HEK293 (cell line): Measurements from ENCODE around the gene PPM1F.
A peak's percentile ranks its signal among the peaks of the same experiment; 100 is the strongest.

ENCODE experiments used
- CTCF ChIA-PET: fragments of 350-600 bp; formaldehyde crosslinking; extraction: SDS; loops from one replicate; lab custom pipeline; 2021; ENCODE audit warnings: antibody characterized with exemption; lab: Yijun Ruan, JAX
- POLR2A ChIA-PET: fragments of 300-600 bp; formaldehyde crosslinking; extraction: SDS; loops from one replicate; lab custom pipeline; 2020; ENCODE audit warnings: antibody characterized with exemption, inconsistent platforms; lab: Yijun Ruan, JAX
- H3K27ac ChIP-seq: fragments of 200-500 bp; sonication (Bioruptor generic); 2 replicates; pipeline ENCODE4 v1.5.1; 2014; ENCODE audit warnings: low read depth, low read length, control low read depth, inconsistent platforms; ENCODE audit errors: extremely low read depth
- H3K36me3 ChIP-seq, 2 experiments: fragments of 200-500 bp in 1 of 2; sonication (Bioruptor generic) in 1 of 2; 1 replicate in 1 of 2; 2 replicates in 1 of 2; pipeline ENCODE4 v1.5.1; 2014 to 2017; ENCODE audit warnings: inconsistent platforms in 2 of 2, low read length in 2 of 2; ENCODE audit not compliant: control insufficient read depth in 2 of 2, insufficient read depth in 1 of 2
- H3K4me1 ChIP-seq: fragments of 200-500 bp; sonication (Bioruptor generic); 2 replicates; pipeline ENCODE4 v1.5.1; 2014; ENCODE audit warnings: mild to moderate bottlenecking, low read length, inconsistent platforms; ENCODE audit not compliant: control insufficient read depth, insufficient read depth
- H3K4me3 ChIP-seq: 2 replicates; pipeline ENCODE4 v1.5.1; 2011; ENCODE audit warnings: low read depth, mild to moderate bottlenecking, control low read depth, low read length, moderate library complexity
- H3K9me3 ChIP-seq: fragments of 200-500 bp; sonication (Bioruptor generic); 2 replicates; pipeline ENCODE4 v1.5.1; 2014; ENCODE audit warnings: low read depth, low read length, inconsistent platforms; ENCODE audit not compliant: control insufficient read depth, insufficient read depth
- GLI2 ChIP-seq: fragments of 450-650 bp; formaldehyde crosslinking; IDR thresholded peaks from 2 replicates; pipeline ENCODE4; 2017; ENCODE audit warnings: missing biosample characterization, missing genetic modification characterization, low read depth, borderline replicate concordance
- GLIS2 ChIP-seq: fragments of 450-650 bp; formaldehyde crosslinking; IDR thresholded peaks from 2 replicates; pipeline ENCODE4 v1.5.1; 2016; ENCODE audit warnings: missing biosample characterization, missing genetic modification characterization
- KLF9 ChIP-seq: fragments of 450-650 bp; formaldehyde crosslinking; IDR thresholded peaks from 2 replicates; pipeline ENCODE4 v1.5.1; 2016; ENCODE audit warnings: missing biosample characterization, missing genetic modification characterization, low read depth
- MEIS1 ChIP-seq: sonication (generic); formaldehyde crosslinking; IDR thresholded peaks from 2 replicates; pipeline ENCODE4 v1.8.1; 2022; ENCODE audit warnings: missing genetic modification reagents, mild to moderate bottlenecking, borderline replicate concordance
- PRDM10 ChIP-seq: fragments of 450-650 bp; formaldehyde crosslinking; IDR thresholded peaks from 2 replicates; pipeline ENCODE4 v1.5.1; 2016; ENCODE audit warnings: missing biosample characterization, missing genetic modification characterization
- TCF7L2 ChIP-seq: IDR thresholded peaks from 2 replicates; pipeline ENCODE4 v1.6.1; 2011; ENCODE audit warnings: low read depth, mild to moderate bottlenecking, inconsistent platforms, low read length, moderate library complexity, borderline replicate concordance
- TRIM28 ChIP-seq: IDR thresholded peaks from 2 replicates; pipeline ENCODE4 v1.6.1; 2011; ENCODE audit warnings: low read length, control low read depth, borderline replicate concordance
- ZBTB21 ChIP-seq: fragments of 450-650 bp; formaldehyde crosslinking; IDR thresholded peaks from 2 replicates; pipeline ENCODE4 v1.5.1; 2017; ENCODE audit warnings: missing biosample characterization, missing genetic modification characterization
- ZBTB6 ChIP-seq: fragments of 450-650 bp; formaldehyde crosslinking; IDR thresholded peaks from 2 replicates; pipeline ENCODE4 v1.5.1; 2017; ENCODE audit warnings: missing biosample characterization, missing genetic modification characterization
- ZBTB7A ChIP-seq: fragments of 450-650 bp; formaldehyde crosslinking; IDR thresholded peaks from 2 replicates; pipeline ENCODE4 v1.5.1; 2016; ENCODE audit warnings: low read depth, missing biosample characterization, missing genetic modification characterization
- ZEB2 ChIP-seq: fragments of 450-650 bp; formaldehyde crosslinking; IDR thresholded peaks from 2 replicates; pipeline ENCODE4 v1.5.1; 2016; ENCODE audit warnings: missing biosample characterization, missing genetic modification characterization
- ZNF114 ChIP-seq: fragments of 450-650 bp; formaldehyde crosslinking; IDR thresholded peaks from 2 replicates; pipeline ENCODE4 v1.5.0; 2017; ENCODE audit warnings: missing biosample characterization, missing genetic modification characterization
- ZNF292 ChIP-seq: fragments of 450-650 bp; formaldehyde crosslinking; IDR thresholded peaks from 2 replicates; pipeline ENCODE4 v1.5.1; 2016; ENCODE audit warnings: low read depth, missing biosample characterization, missing genetic modification characterization, borderline replicate concordance
- ZNF302 ChIP-seq: fragments of 450-650 bp; formaldehyde crosslinking; IDR thresholded peaks from 2 replicates; pipeline ENCODE4 v1.5.1; 2016; ENCODE audit warnings: missing biosample characterization, missing genetic modification characterization, low read depth
- ZNF37A ChIP-seq: fragments of 450-650 bp; IDR thresholded peaks from 2 replicates; pipeline ENCODE4 v1.5.1; 2018; ENCODE audit warnings: missing biosample characterization, missing genetic modification characterization
- ZSCAN4 ChIP-seq: fragments of 450-650 bp; formaldehyde crosslinking; IDR thresholded peaks from 2 replicates; pipeline ENCODE4 v1.5.1; 2017; ENCODE audit warnings: missing biosample characterization, missing genetic modification characterization

The PPM1F gene

GRCh38 chr22:21923163-21923561 lies 29.5 kb downstream of the PPM1F start:
- CTCF ChIA-PET: interaction anchor here (0.6 to 1.2 kb wide), 2 partner anchors 15 to 49 kb away, joined by 3 to 4 read pairs; no protein-coding TSS in a partner anchor
- POLR2A ChIA-PET: no interaction called here
- no peaks in the 10 kb centered on the region for H3K4me1 ChIP-seq
- H3K27ac ChIP-seq: no peak overlapping the region
- no peak overlapping the region for H3K4me3 ChIP-seq
- peaks cover 0 to 41% of the 10 kb centered on the region in 2 experiments; a peak in 2 of 3 replicates for H3K36me3 ChIP-seq
- TF ChIP-seq TCF7L2: no peak
- no peak for TF ChIP-seq ZSCAN4
- no peaks in the 10 kb centered on the region for H3K9me3 ChIP-seq

- Histone ChIP-seq H3K27ac (no peak overlapping the region), H3K36me3 (peaks cover 0 to 38% of the 10 kb centered on the region in 2 experiments; a peak in 2 of 3 replicates), H3K9me3 (no peaks in the 10 kb centered on the region), H3K4me3 (no peak overlapping the region), H3K4me1 (no peaks in the 10 kb centered on the region)
- POLR2A ChIA-PET: no interaction called here
- TF ChIP-seq GLIS2 (tag by site-specific recombination) (peak; percentile 41; the same call in 1 of the 2 replicates), ZSCAN4 (no peak), KLF9 (no peak)
- CTCF ChIA-PET: interaction anchor here (0.6 kb wide), 1 partner anchor 49 kb away, joined by 3 read pairs; no protein-coding TSS in a partner anchor
Measured at GRCh38 chr22:21922370-21923162, 30.1 kb downstream of the PPM1F start.

GRCh38 chr22:21921729-21922128 lies 30.9 kb downstream of the PPM1F start:
- POLR2A ChIA-PET: no interaction called here
- Histone ChIP-seq H3K4me3 (no peak overlapping the region), H3K4me1 (no peaks in the 10 kb centered on the region), H3K27ac (no peak overlapping the region), H3K36me3 (peaks cover 0 to 32% of the 10 kb centered on the region in 2 experiments; a peak in 2 of 3 replicates), H3K9me3 (no peaks in the 10 kb centered on the region)
- CTCF ChIA-PET: no interaction called here
- TF ChIP-seq ZNF292 (tag by site-specific recombination): no peak
- TF ChIP-seq GLI2 (tag by site-specific recombination): no peak
- TF ChIP-seq ZBTB21 (tag by site-specific recombination): no peak
- no peak for TF ChIP-seq PRDM10
- no peak for TF ChIP-seq ZNF114 (tag by site-specific recombination)
- TF ChIP-seq MEIS1: no peak
- TF ChIP-seq ZBTB7A (tag by site-specific recombination): no peak
- TF ChIP-seq ZBTB6: no peak
- TF ChIP-seq ZNF37A (tag by site-specific recombination): no peak
- TF ChIP-seq ZEB2: no peak
- no peak for TF ChIP-seq ZNF302
- no peak for TF ChIP-seq GLIS2 (tag by site-specific recombination)
- TF ChIP-seq TRIM28: no peak
